T-helper 1 cell treated with Interleukin-12 subunit alpha and Interleukin-12 subunit beta and Interleukin-4 antibody, amounts not matched to agents 30 μg/mL and 1 μg/mL, for 36 hours (primary cell): ENCODE results near the gene PLEKHG7.

Experiments used
- H3K27ac Mint-ChIP-seq: one replicate; pipeline ENCODE4 v1.8.0; 2021; ENCODE audit warnings: mild to moderate bottlenecking, mixed read lengths
- H3K27me3 Mint-ChIP-seq: one replicate; pipeline ENCODE4 v1.8.0; 2021; ENCODE audit warnings: low read depth, mixed read lengths
- H3K36me3 Mint-ChIP-seq: one replicate; pipeline ENCODE4 v1.8.0; 2021; ENCODE audit warnings: low read depth, mixed read lengths
- H3K4me1 Mint-ChIP-seq: one replicate; pipeline ENCODE4 v1.8.0; 2021; ENCODE audit warnings: low read depth, mixed read lengths
- H3K4me3 Mint-ChIP-seq: one replicate; pipeline ENCODE4 v1.8.0; 2021; ENCODE audit warnings: mild to moderate bottlenecking, moderate library complexity, mixed read lengths
- H3K9me3 Mint-ChIP-seq: one replicate; pipeline ENCODE4 v1.8.0; 2021; ENCODE audit warnings: mixed read lengths

Gene PLEKHG7

GRCh38 chr12:92695056-92695455 is 7.7 kb upstream of the PLEKHG7 start:
- H3K36me3 Mint-ChIP-seq, result no peaks in the 10 kb centered on the region
- no peaks in the 10 kb centered on the region for H3K27me3 Mint-ChIP-seq

GRCh38 chr12:92695577-92695976 is 7.2 kb upstream of the PLEKHG7 start:
- peaks cover 33% of the 10 kb centered on the region for H3K9me3 Mint-ChIP-seq

More at GRCh38 chr12:92695056-92695455, 7.7 kb upstream of the PLEKHG7 start:
- H3K4me1 Mint-ChIP-seq, result no peaks in the 10 kb centered on the region
- H3K9me3 Mint-ChIP-seq, result peaks cover 33% of the 10 kb centered on the region
- H3K27ac Mint-ChIP-seq, result no peak overlapping the region
- no peak overlapping the region for H3K4me3 Mint-ChIP-seq

GRCh38 chr12:92696216-92696615 is 6.6 kb upstream of the PLEKHG7 start:
- H3K27me3 Mint-ChIP-seq, result no peaks in the 10 kb centered on the region
- peaks cover 33% of the 10 kb centered on the region for H3K9me3 Mint-ChIP-seq
- H3K4me1 Mint-ChIP-seq, result no peaks in the 10 kb centered on the region
- H3K27ac Mint-ChIP-seq, result no peak overlapping the region
- no peak overlapping the region for H3K4me3 Mint-ChIP-seq
- no peaks in the 10 kb centered on the region for H3K36me3 Mint-ChIP-seq

More at GRCh38 chr12:92695577-92695976, 7.2 kb upstream of the PLEKHG7 start:
- Mint-ChIP-seq H3K4me3 (no peak overlapping the region), H3K36me3 (no peaks in the 10 kb centered on the region), H3K27ac (no peak overlapping the region), H3K27me3 (no peaks in the 10 kb centered on the region), H3K4me1 (no peaks in the 10 kb centered on the region)

GRCh38 chr12:92698474-92698873 is 4.3 kb upstream of the PLEKHG7 start:
- Mint-ChIP-seq H3K27ac (no peak overlapping the region), H3K4me1 (peaks cover 5% of the 10 kb centered on the region), H3K4me3 (no peak overlapping the region), H3K27me3 (no peaks in the 10 kb centered on the region), H3K36me3 (no peaks in the 10 kb centered on the region), H3K9me3 (peaks cover 33% of the 10 kb centered on the region)

- Mint-ChIP-seq H3K4me3 (no peak overlapping the region), H3K27ac (no peak overlapping the region), H3K9me3 (peaks cover 19% of the 10 kb centered on the region)
These were observed 1.3 kb upstream of the PLEKHG7 start for GRCh38 chr12:92701441-92701840.

GRCh38 chr12:92703786-92704185 is 997 bp downstream of the PLEKHG7 start:
- no peaks in the 10 kb centered on the region for H3K36me3 Mint-ChIP-seq
- H3K27ac Mint-ChIP-seq, result no peak overlapping the region
- peaks cover 3% of the 10 kb centered on the region for H3K9me3 Mint-ChIP-seq
- no peak overlapping the region for H3K4me3 Mint-ChIP-seq
- peaks cover 5% of the 10 kb centered on the region for H3K4me1 Mint-ChIP-seq
- H3K27me3 Mint-ChIP-seq, result no peaks in the 10 kb centered on the region

More at GRCh38 chr12:92701441-92701840, 1.3 kb upstream of the PLEKHG7 start:
- Mint-ChIP-seq H3K36me3 (no peaks in the 10 kb centered on the region), H3K4me1 (peaks cover 5% of the 10 kb centered on the region), H3K27me3 (no peaks in the 10 kb centered on the region)

GRCh38 chr12:92706594-92706993 is 3.8 kb downstream of the PLEKHG7 start:
- H3K9me3 Mint-ChIP-seq, result no peaks in the 10 kb centered on the region
- H3K4me3 Mint-ChIP-seq, result no peak overlapping the region
- peaks cover 5% of the 10 kb centered on the region for H3K4me1 Mint-ChIP-seq
- H3K36me3 Mint-ChIP-seq, result no peaks in the 10 kb centered on the region
- no peak overlapping the region for H3K27ac Mint-ChIP-seq
- no peaks in the 10 kb centered on the region for H3K27me3 Mint-ChIP-seq

GRCh38 chr12:92707926-92708325 is 5.1 kb downstream of the PLEKHG7 start:
- no peaks in the 10 kb centered on the region for H3K4me1 Mint-ChIP-seq
- no peaks in the 10 kb centered on the region for H3K36me3 Mint-ChIP-seq
- H3K4me3 Mint-ChIP-seq, result no peak overlapping the region
- H3K9me3 Mint-ChIP-seq, result no peaks in the 10 kb centered on the region
- no peaks in the 10 kb centered on the region for H3K27me3 Mint-ChIP-seq
- no peak overlapping the region for H3K27ac Mint-ChIP-seq

- Mint-ChIP-seq H3K36me3 (no peaks in the 10 kb centered on the region), H3K27me3 (no peaks in the 10 kb centered on the region), H3K27ac (no peak overlapping the region), H3K4me1 (no peaks in the 10 kb centered on the region), H3K4me3 (no peak overlapping the region), H3K9me3 (no peaks in the 10 kb centered on the region)
These were observed 12.8 kb downstream of the PLEKHG7 start for GRCh38 chr12:92715625-92716024.

GRCh38 chr12:92717202-92717601 is 14.4 kb downstream of the PLEKHG7 start:
- Mint-ChIP-seq H3K27me3 (no peaks in the 10 kb centered on the region), H3K4me3 (no peak overlapping the region), H3K36me3 (no peaks in the 10 kb centered on the region), H3K9me3 (no peaks in the 10 kb centered on the region), H3K4me1 (no peaks in the 10 kb centered on the region), H3K27ac (no peak overlapping the region)

- H3K4me1 Mint-ChIP-seq, result no peaks in the 10 kb centered on the region
- no peaks in the 10 kb centered on the region for H3K9me3 Mint-ChIP-seq
- no peak overlapping the region for H3K27ac Mint-ChIP-seq
- H3K36me3 Mint-ChIP-seq, result no peaks in the 10 kb centered on the region
- H3K4me3 Mint-ChIP-seq, result no peak overlapping the region
- H3K27me3 Mint-ChIP-seq, result peaks cover 4% of the 10 kb centered on the region
These were observed 15.7 kb downstream of the PLEKHG7 start for GRCh38 chr12:92718483-92718990.

- Mint-ChIP-seq H3K27me3 (peaks cover 4% of the 10 kb centered on the region), H3K4me3 (no peak overlapping the region), H3K27ac (no peak overlapping the region), H3K4me1 (no peaks in the 10 kb centered on the region), H3K36me3 (no peaks in the 10 kb centered on the region), H3K9me3 (no peaks in the 10 kb centered on the region)
These were observed 16.9 kb downstream of the PLEKHG7 start for GRCh38 chr12:92719674-92720073.

GRCh38 chr12:92721130-92721529 is 18.3 kb downstream of the PLEKHG7 start:
- Mint-ChIP-seq H3K27ac (no peak overlapping the region), H3K4me3 (no peak overlapping the region), H3K4me1 (no peaks in the 10 kb centered on the region), H3K36me3 (no peaks in the 10 kb centered on the region), H3K9me3 (peaks cover 4% of the 10 kb centered on the region), H3K27me3 (peaks cover 4% of the 10 kb centered on the region)

- H3K27ac Mint-ChIP-seq, result no peak overlapping the region
- peaks cover 4% of the 10 kb centered on the region for H3K27me3 Mint-ChIP-seq
- H3K9me3 Mint-ChIP-seq, result peaks cover 4% of the 10 kb centered on the region
- no peaks in the 10 kb centered on the region for H3K36me3 Mint-ChIP-seq
- no peak overlapping the region for H3K4me3 Mint-ChIP-seq
- H3K4me1 Mint-ChIP-seq, result no peaks in the 10 kb centered on the region
These were observed 18.9 kb downstream of the PLEKHG7 start for GRCh38 chr12:92721656-92722055.

- H3K27ac Mint-ChIP-seq, result no peak overlapping the region
- no peaks in the 10 kb centered on the region for H3K4me1 Mint-ChIP-seq
- H3K9me3 Mint-ChIP-seq, result peaks cover 4% of the 10 kb centered on the region
- H3K27me3 Mint-ChIP-seq, result peaks cover 4% of the 10 kb centered on the region
- H3K4me3 Mint-ChIP-seq, result no peak overlapping the region
- H3K36me3 Mint-ChIP-seq, result no peaks in the 10 kb centered on the region
These were observed 20.1 kb downstream of the PLEKHG7 start for GRCh38 chr12:92722897-92723296.

- Mint-ChIP-seq H3K4me1 (no peaks in the 10 kb centered on the region), H3K27ac (no peak overlapping the region), H3K36me3 (no peaks in the 10 kb centered on the region), H3K9me3 (peaks cover 4% of the 10 kb centered on the region), H3K27me3 (peaks cover 4% of the 10 kb centered on the region), H3K4me3 (no peak overlapping the region)
These were observed 24.1 kb downstream of the PLEKHG7 start for GRCh38 chr12:92726850-92727249.
